Ovary (tissue), 9 donors: ENCODE data around the gene TCHP. TPM values are rescaled to one million over a fixed set of nuclear protein-coding genes. Genes with fewer than 3 reads are reported as not detected.

ENCODE experiments used
- DNase-seq, 5 donors: peaks; one replicate each; pipeline ENCODE4 v3.0.0-alpha.2; 2019 to 2020
- H3K27ac ChIP-seq, 2 donors: fragments of 200-600 bp; one replicate each; pipeline versions ENCODE4 v1.5.1 to v1.8.0; 2019 to 2022
- H3K27me3 ChIP-seq: fragments of 200-600 bp; one replicate; pipeline ENCODE4 v1.8.0; 2022
- H3K36me3 ChIP-seq: fragments of 200-600 bp; sonication (generic); one replicate; pipeline ENCODE4 v1.5.1; 2019
- H3K4me1 ChIP-seq: one replicate; pipeline ENCODE4 v1.8.1; 2013; ENCODE audit warnings: mild to moderate bottlenecking, moderate library complexity; ENCODE audit not compliant: insufficient read depth
- H3K4me3 ChIP-seq: fragments of 200-600 bp; sonication (generic); one replicate; pipeline ENCODE4 v1.5.1; 2017
- H3K9me3 ChIP-seq, 2 donors: fragments of 200-600 bp in 1 of 2; sonication (generic) in 1 of 2; one replicate each; pipeline versions ENCODE4 v1.5.1 to v1.8.1; 2013 to 2019; ENCODE audit warnings: mild to moderate bottlenecking in 1 of 2, moderate library complexity in 1 of 2
- EP300 ChIP-seq: sonication (generic); formaldehyde crosslinking; IDR thresholded peaks from one replicate; pipeline ENCODE4 v1.6.1; 2017; ENCODE audit warnings: antibody characterized with exemption
- POLR2A ChIP-seq: fragments of 450-650 bp; IDR thresholded peaks from one replicate; pipeline ENCODE4 v1.6.1; 2017; ENCODE audit warnings: antibody characterized with exemption, mild to moderate bottlenecking, moderate library complexity
- WGBS, 3 donors: extraction: QIAGEN DNeasy Blood & Tissue Kit in 1 of 3; methylation state at CpG; one replicate each; pipeline versions ENCODE4 v1.1.5 to v1.1.7; 2013 to 2017; 5-methylcytosine and 5-hydroxymethylcytosine counted together
- intact Hi-C, 4 donors: fragments of 100-400 bp; cut with DNase I; formaldehyde crosslinking; loops; one replicate each; pipeline versions ENCODE4 v1.11.0 to v1.15.1; 2022 to 2023
- polyA plus RNA-seq, 2 donors: library from polyadenylated mRNA; stranded (reverse); fragments of 200-250 nt in 1 of 2; fragments of 350-450 nt in 1 of 2; fragmentation: Illumina TruSeq in 1 of 2; extraction: RNeasy Lipid Tissue Mini Kit (QIAGEN cat#74804) in 1 of 2; gene quantifications; one replicate each; pipeline ENCODE4 v1.2.3, GENCODE V29; 2013 to 2014
- total RNA-seq, 7 donors: library from RNA; depleted of rRNA in 2 of 7; stranded (reverse); fragments of >200 nt in 2 of 7; fragmentation: NEBNext Ultra II Directional in 3 of 7; extraction: Animal tissue kit (Norgen Biotek cat#: 25700) in 3 of 7; gene quantifications; one replicate each; pipeline versions ENCODE4 v1.1.0 to v1.2.4, GENCODE V29; 2016 to 2023
- TF ChIP-seq, protein P1 (sequence below), 3 donors: fragments of 450-650 bp in 2 of 3; fragments of 200-600 bp in 1 of 3; IDR thresholded peaks; one replicate each; pipeline versions ENCODE4 v1.5.1 to v1.8.0; 2016 to 2022; ENCODE audit warnings: antibody characterized with exemption in 3 of 3, mild to moderate bottlenecking in 1 of 3
- donor health status: DM: no; HTN: no; CAD: no; lungs with moderate emphysema.
- donor health status: DM: no; HTN: no; CAD: no.
- donor health status: Bipolar disorder and iron deficiency.
- donor health status: DM: yes; HTN: yes; CAD: no.
- donor health status: DM: no; HTN: no; CAD: no.
- donor health status: DM: yes; HTN: yes; CAD: no.

TCHP gene
- total and polyA plus RNA-seq, 9 donors, result 11.2 to 21.6 (median 18.8) TPM

DNA sequence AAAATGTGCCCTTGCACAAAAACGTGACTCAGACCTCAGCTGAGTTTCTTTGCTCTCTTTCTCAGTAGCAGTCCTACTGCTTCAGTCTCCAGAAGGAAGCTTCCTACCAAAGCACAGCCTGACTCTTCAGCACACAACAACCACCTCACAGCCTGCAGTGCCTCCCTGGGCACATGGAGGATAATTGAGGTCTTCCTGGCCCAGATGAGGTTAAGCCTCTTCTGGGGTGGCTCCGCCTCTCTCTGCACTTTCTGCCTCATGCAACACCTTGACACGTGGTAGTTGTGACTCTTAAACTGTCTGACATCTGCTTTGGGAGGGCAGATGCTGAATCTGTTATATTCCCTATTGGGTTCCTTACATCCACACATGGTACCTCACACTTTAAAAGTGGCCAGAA lies 62.3 kb downstream of the TCHP start:
- no peaks in the 10 kb centered on the region for H3K4me1 ChIP-seq
- no peaks in the 10 kb centered on the region for H3K9me3 ChIP-seq
- H3K27me3 ChIP-seq, result no peaks in the 10 kb centered on the region
- no peak for DNase-seq
- intact Hi-C loops, result no loop called here
- H3K36me3 ChIP-seq, result no peaks in the 10 kb centered on the region
- 64 to 67% (median 66%) methylated on average over 3 of the region's 3 CpGs for WGBS, 3 donors
- TF ChIP-seq, protein P1, sequence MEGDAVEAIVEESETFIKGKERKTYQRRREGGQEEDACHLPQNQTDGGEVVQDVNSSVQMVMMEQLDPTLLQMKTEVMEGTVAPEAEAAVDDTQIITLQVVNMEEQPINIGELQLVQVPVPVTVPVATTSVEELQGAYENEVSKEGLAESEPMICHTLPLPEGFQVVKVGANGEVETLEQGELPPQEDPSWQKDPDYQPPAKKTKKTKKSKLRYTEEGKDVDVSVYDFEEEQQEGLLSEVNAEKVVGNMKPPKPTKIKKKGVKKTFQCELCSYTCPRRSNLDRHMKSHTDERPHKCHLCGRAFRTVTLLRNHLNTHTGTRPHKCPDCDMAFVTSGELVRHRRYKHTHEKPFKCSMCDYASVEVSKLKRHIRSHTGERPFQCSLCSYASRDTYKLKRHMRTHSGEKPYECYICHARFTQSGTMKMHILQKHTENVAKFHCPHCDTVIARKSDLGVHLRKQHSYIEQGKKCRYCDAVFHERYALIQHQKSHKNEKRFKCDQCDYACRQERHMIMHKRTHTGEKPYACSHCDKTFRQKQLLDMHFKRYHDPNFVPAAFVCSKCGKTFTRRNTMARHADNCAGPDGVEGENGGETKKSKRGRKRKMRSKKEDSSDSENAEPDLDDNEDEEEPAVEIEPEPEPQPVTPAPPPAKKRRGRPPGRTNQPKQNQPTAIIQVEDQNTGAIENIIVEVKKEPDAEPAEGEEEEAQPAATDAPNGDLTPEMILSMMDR (IDR thresholded peaks at IDR 0.05), result no peak
- no peak for TF ChIP-seq POLR2A
- TF ChIP-seq EP300, result no peak
- no peak overlapping the region for H3K4me3 ChIP-seq
- H3K27ac ChIP-seq, result no peak overlapping the region

DNA sequence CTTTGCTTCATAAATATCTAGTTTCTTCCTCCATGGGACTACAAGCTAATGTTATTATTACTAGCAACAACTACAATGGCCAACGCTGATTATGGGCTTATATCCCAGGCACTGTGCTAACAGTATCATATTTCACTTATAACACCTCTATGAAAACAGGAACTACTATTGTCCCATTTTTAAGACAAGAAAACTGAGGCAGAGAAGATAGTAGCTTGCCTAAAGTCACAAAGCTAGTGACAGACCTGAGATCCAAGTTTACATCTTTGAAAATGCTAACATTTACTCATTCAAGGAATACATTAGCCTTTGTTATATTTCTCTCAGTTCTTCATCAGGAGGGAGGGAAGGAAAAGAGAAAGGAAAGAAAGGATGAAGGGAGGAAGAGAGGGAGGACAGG lies 63.3 kb downstream of the TCHP start:
- intact Hi-C loops, result no loop called here
- WGBS, 3 donors, result 68 to 76% (median 76%) methylated on average over 1 of the region's 1 CpG
- no peak overlapping the region for H3K4me3 ChIP-seq
- no peaks in the 10 kb centered on the region for H3K4me1 ChIP-seq
- no peak for DNase-seq
- H3K27ac ChIP-seq, result peak overlapping the region in 1 of 2 donors; percentile 48
- H3K27me3 ChIP-seq, result no peaks in the 10 kb centered on the region
- H3K9me3 ChIP-seq, result no peaks in the 10 kb centered on the region
- H3K36me3 ChIP-seq, result no peaks in the 10 kb centered on the region
- TF ChIP-seq, protein P1 (IDR thresholded peaks at IDR 0.05), result no peak
- no peak for TF ChIP-seq POLR2A
- no peak for TF ChIP-seq EP300

DNA sequence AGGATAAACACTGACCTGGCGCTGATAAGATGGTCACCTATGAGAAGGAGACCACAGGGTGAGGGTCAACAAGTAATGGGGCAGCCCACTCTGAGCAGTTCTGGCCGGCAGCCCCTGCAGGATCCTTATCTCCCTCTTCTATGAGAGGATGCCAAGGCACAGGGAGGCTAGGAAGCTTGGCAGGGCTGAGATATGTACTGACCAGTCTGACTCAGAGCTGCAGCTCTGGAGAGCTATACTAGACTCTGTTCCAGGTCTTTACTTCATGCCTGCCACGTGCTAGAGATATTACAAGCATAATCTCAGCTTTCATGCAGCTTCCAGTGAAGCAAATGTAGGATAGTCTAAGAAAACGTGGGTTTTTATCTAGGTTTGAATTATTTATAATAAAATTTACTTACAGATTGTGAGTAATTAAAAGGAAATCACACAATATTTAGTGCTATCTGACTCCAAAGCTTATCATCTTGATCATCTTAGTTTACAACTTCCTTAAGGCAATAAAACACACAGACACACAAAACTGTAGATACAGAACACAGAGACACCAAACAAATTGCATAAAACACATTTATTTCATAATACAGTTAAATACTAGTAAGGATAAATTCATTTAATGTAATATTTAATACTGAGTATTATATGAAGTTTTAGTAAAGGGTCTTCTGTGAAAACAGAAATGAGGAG lies 63.8 kb downstream of the TCHP start:
- intact Hi-C loops, result no loop called here
- Histone ChIP-seq H3K4me3 (no peak overlapping the region), H3K27me3 (no peaks in the 10 kb centered on the region), H3K36me3 (no peaks in the 10 kb centered on the region), H3K27ac (peak overlapping the region in 1 of 2 donors; percentile 48), H3K9me3 (no peaks in the 10 kb centered on the region), H3K4me1 (no peaks in the 10 kb centered on the region)
- WGBS, 3 donors, result 20 to 27% (median 22%) methylated on average over 4 of the region's 4 CpGs
- peak; percentile 27 to 57 (median 36) for DNase-seq
- TF ChIP-seq, protein P1 (IDR thresholded peaks at IDR 0.05), result no peak
- no peak for TF ChIP-seq EP300
- TF ChIP-seq POLR2A, result no peak

DNA sequence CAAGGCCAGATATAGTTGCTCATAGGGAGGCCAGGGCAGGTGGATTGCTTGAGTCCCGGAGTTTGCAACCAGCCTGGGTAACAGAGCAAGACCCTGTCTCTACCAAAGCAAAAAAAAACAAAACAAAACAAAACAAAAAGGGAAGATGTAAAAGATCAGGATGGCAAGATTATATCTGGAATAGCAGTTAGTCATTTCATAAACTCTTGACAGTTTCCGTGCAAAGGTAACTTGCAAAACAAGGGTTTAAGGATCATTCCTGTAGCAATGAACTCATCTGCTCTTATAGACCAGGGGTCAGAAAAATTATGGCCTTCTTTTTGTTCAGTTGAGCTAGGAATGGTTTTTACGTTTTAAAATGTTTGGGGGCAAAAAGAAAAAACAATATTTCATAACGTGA lies 66.5 kb downstream of the TCHP start:
- Histone ChIP-seq H3K36me3 (no peaks in the 10 kb centered on the region), H3K27ac (no peak overlapping the region), H3K4me3 (no peak overlapping the region), H3K4me1 (no peaks in the 10 kb centered on the region), H3K27me3 (no peaks in the 10 kb centered on the region), H3K9me3 (no peaks in the 10 kb centered on the region)
- WGBS, 3 donors, result 82 to 89% (median 85%) methylated on average over 4 of the region's 4 CpGs
- TF ChIP-seq, protein P1 (IDR thresholded peaks at IDR 0.05), result no peak
- no peak for TF ChIP-seq POLR2A
- no peak for TF ChIP-seq EP300
- no peak for DNase-seq
- intact Hi-C loops, result no loop called here
